T-cell (primary cell): ENCODE measurements around the gene CHMP5. TPM values are rescaled to one million over a fixed set of nuclear protein-coding genes. Genes with fewer than 3 reads are reported as not detected.

Experiments used
- ATAC-seq, 4 experiments: fragments of 200-7000 bp in 3 of 4; fragments of 150-1000 bp in 1 of 4; cut with Tn5 transposase; replicated peaks in 1 of 4; 1 replicate in 3 of 4; 2 replicates in 1 of 4; pipeline ENCODE4 v1.10.0; 2021; ENCODE audit warnings: moderate library complexity in 3 of 4, mild to moderate bottlenecking in 2 of 4, moderate number of reproducible peaks in 1 of 4
- CTCF ChIA-PET, 2 donors: fragments of 300-600 bp; sonication (Branson Sonifier 250); formaldehyde crosslinking; loops; one replicate each; lab custom pipeline; 2022; ENCODE audit warnings: antibody characterized with exemption in 2 of 2; lab: Charles Lee
- POLR2A ChIA-PET, 2 donors: fragments of 300-600 bp; sonication (Branson Sonifier 250); formaldehyde crosslinking; loops; one replicate each; lab custom pipeline; 2022; ENCODE audit warnings: antibody characterized with exemption in 2 of 2; lab: Charles Lee
- DNase-seq, 35 experiments: peaks; one replicate each; pipeline versions ENCODE4 v3.0.0 to v3.0.0-alpha.2; 2013 to 2023
- H3K27ac ChIP-seq: one replicate; pipeline ENCODE4 v1.5.1; 2013; ENCODE audit warnings: low read length
- H3K27me3 ChIP-seq, 2 experiments: replicated peaks in 1 of 2; 1 replicate in 1 of 2; 2 replicates in 1 of 2; pipeline versions ENCODE4 v1.6.1 to v1.7.0; 2013; ENCODE audit warnings: low read length in 1 of 2, mixed read lengths in 1 of 2; ENCODE audit not compliant: control insufficient read depth in 2 of 2, insufficient read depth in 2 of 2; ENCODE audit errors: extremely low read depth in 1 of 2
- H3K36me3 ChIP-seq, 2 donors: 1 replicate in 1 of 2; 2 replicates in 1 of 2; pipeline versions ENCODE4 v1.6.1 to v1.7.0; 2013; ENCODE audit warnings: low read length in 1 of 2; ENCODE audit not compliant: control insufficient read depth in 2 of 2, insufficient read depth in 1 of 2; ENCODE audit errors: extremely low read depth in 1 of 2
- H3K4me1 ChIP-seq, 2 experiments: 1 replicate in 1 of 2; 2 replicates in 1 of 2; pipeline versions ENCODE4 v1.6.1 to v1.7.0; 2013; ENCODE audit warnings: low read length in 2 of 2, mixed read lengths in 1 of 2; ENCODE audit not compliant: insufficient read depth in 2 of 2, control insufficient read depth in 1 of 2; ENCODE audit errors: extremely low read depth in 1 of 2
- H3K4me3 ChIP-seq, 2 donors: 1 replicate in 1 of 2; 2 replicates in 1 of 2; pipeline versions ENCODE4 v1.5.1 to v1.7.0; 2013; ENCODE audit warnings: mild to moderate bottlenecking in 2 of 2, low read length in 1 of 2, moderate library complexity in 1 of 2; ENCODE audit not compliant: control insufficient read depth in 1 of 2; ENCODE audit errors: extremely low read depth in 1 of 2
- H3K9me3 ChIP-seq: 2 replicates; pipeline ENCODE4 v1.7.0; 2013
- H3K27ac Mint-ChIP-seq, 2 donors: one replicate each; pipeline ENCODE4 v1.8.0; 2020 to 2021; ENCODE audit warnings: mild to moderate bottlenecking in 2 of 2, mixed read lengths in 2 of 2
- H3K27me3 Mint-ChIP-seq, 2 donors: one replicate each; pipeline ENCODE4 v1.8.0; 2021 to 2022; ENCODE audit warnings: mixed read lengths in 2 of 2
- H3K36me3 Mint-ChIP-seq: one replicate; pipeline ENCODE4 v1.8.0; 2021; ENCODE audit warnings: mixed read lengths
- H3K4me1 Mint-ChIP-seq, 3 donors: one replicate each; pipeline ENCODE4 v1.8.0; 2020 to 2022; ENCODE audit warnings: mixed read lengths in 3 of 3, mild to moderate bottlenecking in 1 of 3
- H3K4me3 Mint-ChIP-seq, 3 donors: one replicate each; pipeline ENCODE4 v1.8.0; 2020 to 2022; ENCODE audit warnings: mild to moderate bottlenecking in 3 of 3, mixed read lengths in 3 of 3, moderate library complexity in 3 of 3
- H3K9me3 Mint-ChIP-seq, 3 donors: one replicate each; pipeline ENCODE4 v1.8.0; 2020 to 2022; ENCODE audit warnings: mixed read lengths in 3 of 3
- WGBS: methylation state at CpG from one replicate; pipeline ENCODE4 v1.1.5; 2013; ENCODE audit warnings: missing lambda C conversion rate; ENCODE audit not compliant: insufficient coverage; 5-methylcytosine and 5-hydroxymethylcytosine counted together
- total RNA-seq, 35 experiments: library from RNA in 6 of 35; stranded (reverse) in 6 of 35; fragments of 120-200 nt in 1 of 35; gene quantifications; one replicate each; pipeline versions ENCODE4 v1.2.1 to v1.2.4 and lab custom pipeline; 2013 to 2026

Gene CHMP5
- total RNA-seq, 5 donors from 2014 or later (not counting 1 experiment from before 2014, with no cell fraction given): 20.5 to 32.1 (median 30.8) TPM

DNA sequence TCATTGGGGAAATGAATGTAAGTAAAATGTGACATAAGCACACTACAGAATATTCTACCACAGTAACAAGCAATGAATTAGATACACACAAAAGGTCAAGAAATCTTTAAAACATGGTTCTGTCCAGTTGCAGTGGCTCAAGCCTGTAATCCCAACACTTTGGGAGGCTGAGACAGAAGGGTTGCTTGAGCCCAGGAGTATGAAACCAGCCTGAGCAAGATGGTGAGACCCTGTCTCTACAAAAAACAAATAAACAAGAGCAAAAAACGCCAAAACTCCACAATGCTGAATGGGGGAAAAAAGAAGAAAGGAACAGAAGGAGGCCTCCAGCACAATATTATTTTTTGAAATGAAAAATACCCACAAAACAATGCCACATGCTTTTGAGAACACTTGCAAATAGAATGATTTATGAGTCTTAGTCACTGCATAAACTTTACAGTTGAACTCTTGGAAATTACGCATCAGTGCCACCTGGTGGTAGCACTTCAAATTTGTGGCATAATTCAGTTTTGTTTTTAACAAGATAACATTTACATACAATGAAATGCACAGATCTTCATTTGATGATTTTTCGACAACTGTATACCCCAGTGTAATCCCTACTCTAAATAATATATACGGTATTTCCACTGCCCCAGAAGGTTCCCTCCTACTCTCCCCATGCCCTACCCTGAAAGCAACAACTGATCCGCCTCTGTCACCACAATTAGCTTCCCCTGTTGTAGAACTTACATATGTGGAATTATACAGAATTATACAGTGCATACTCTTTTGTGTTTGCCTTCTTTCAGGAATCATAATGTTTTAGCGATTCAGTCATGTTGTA, 39.3 kb upstream of the CHMP5 start:
- Histone ChIP-seq H3K4me3 (no peak overlapping the region), H3K36me3 (no peaks in the 10 kb centered on the region), H3K27me3 (peaks cover 0 to 5% of the 10 kb centered on the region in 2 experiments), H3K9me3 (no peaks in the 10 kb centered on the region), H3K4me1 (peaks cover 4 to 16% of the 10 kb centered on the region in 2 experiments), H3K27ac (no peak overlapping the region)
- no peak overlapping the region for H3K4me3 Mint-ChIP-seq
- DNase-seq (peak; percentile 28 to 86 (median 60)), ATAC-seq (peak; percentile 50 to 70 (median 57))
- H3K9me3 Mint-ChIP-seq: no peaks in the 10 kb centered on the region
- no peaks in the 10 kb centered on the region for H3K36me3 Mint-ChIP-seq
- ChIA-PET POLR2A (interaction anchor here in 1 of 2 donors (0.6 kb wide), 1 partner anchor 148 kb away, joined by 3 read pairs; no protein-coding TSS in a partner anchor), CTCF (interaction anchor here (0.5 to 2.3 kb wide), 17 partner anchors 29 to 198 kb away, joined by 3 to 11 read pairs (median 3); partner anchors contain the start of gene B4GALT1 (in 1 of the 2))
- WGBS: no CpG with 5 or more reads among the region's 6 CpGs
- H3K27ac Mint-ChIP-seq: no peak overlapping the region
- peaks cover 0 to 3% of the 10 kb centered on the region in 2 donors for H3K27me3 Mint-ChIP-seq
- peaks cover 17 to 20% (median 18%) of the 10 kb centered on the region in 3 donors for H3K4me1 Mint-ChIP-seq

DNA sequence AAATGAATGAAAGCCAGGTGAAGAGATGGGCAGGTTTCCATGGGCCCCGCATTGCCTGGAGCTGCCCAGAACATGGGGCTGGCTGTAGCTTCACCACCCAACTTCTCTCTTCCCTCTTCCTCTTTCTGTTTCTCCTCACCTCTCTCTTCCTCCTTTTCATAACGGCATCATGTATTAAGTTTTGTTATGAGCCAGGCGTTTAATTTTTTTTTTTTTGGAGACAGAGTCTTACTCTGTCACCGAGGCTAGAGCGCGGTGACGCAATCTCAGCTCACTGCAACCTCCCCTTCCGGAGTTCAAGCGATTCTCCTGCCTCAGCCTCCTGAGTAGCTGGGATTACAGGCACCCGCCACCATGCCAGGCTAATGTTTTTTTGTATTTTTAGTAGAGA, 37.8 kb upstream of the CHMP5 start:
- H3K9me3 Mint-ChIP-seq: no peaks in the 10 kb centered on the region
- peaks cover 9 to 11% (median 11%) of the 10 kb centered on the region in 3 donors for H3K4me1 Mint-ChIP-seq
- ChIA-PET CTCF (interaction anchor here (0.7 to 2.3 kb wide), 7 partner anchors 51 to 150 kb away, joined by 3 to 11 read pairs (median 3); no protein-coding TSS in a partner anchor), POLR2A (no interaction called here)
- H3K4me3 Mint-ChIP-seq: no peak overlapping the region
- DNase-seq (peak in 1 of 35 experiments; percentile 19), ATAC-seq (no peak)
- peaks cover 0 to 3% of the 10 kb centered on the region in 2 donors for H3K27me3 Mint-ChIP-seq
- WGBS: no CpG with 5 or more reads among the region's 10 CpGs
- peaks cover 0 to 5% of the 10 kb centered on the region in 2 experiments for H3K27me3 ChIP-seq
- H3K27ac Mint-ChIP-seq: no peak overlapping the region
- no peaks in the 10 kb centered on the region for H3K36me3 Mint-ChIP-seq
- no peaks in the 10 kb centered on the region for H3K36me3 ChIP-seq
- H3K9me3 ChIP-seq: no peaks in the 10 kb centered on the region
- H3K27ac ChIP-seq: no peak overlapping the region
- H3K4me3 ChIP-seq: no peak overlapping the region
- peaks cover 0 to 5% of the 10 kb centered on the region in 2 experiments for H3K4me1 ChIP-seq

DNA sequence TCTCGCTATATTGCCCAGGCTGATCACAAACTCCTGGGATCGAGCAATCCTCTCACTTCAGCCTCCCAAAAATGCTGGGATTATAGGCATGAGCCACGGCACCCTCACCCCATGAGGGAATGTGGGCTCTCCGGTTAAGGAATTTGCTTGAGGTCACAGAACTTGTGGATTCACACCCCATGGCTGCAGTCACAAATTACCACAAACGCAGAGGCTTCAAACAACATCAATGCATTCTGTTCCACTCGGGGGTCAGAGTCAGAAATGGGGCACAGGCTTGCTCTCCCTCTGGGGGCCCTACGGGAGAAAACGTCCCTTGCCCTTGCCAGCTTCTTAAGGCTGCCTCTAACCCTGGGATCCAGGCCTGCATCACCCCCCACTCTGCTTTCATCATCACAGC, 37.1 kb upstream of the CHMP5 start:
- Histone ChIP-seq H3K9me3 (no peaks in the 10 kb centered on the region), H3K27ac (no peak overlapping the region), H3K27me3 (peaks cover 0 to 2% of the 10 kb centered on the region in 2 experiments), H3K36me3 (no peaks in the 10 kb centered on the region), H3K4me1 (peaks cover 0 to 5% of the 10 kb centered on the region in 2 experiments), H3K4me3 (no peak overlapping the region)
- Mint-ChIP-seq H3K36me3 (no peaks in the 10 kb centered on the region), H3K9me3 (no peaks in the 10 kb centered on the region), H3K4me1 (peaks cover 9 to 11% (median 11%) of the 10 kb centered on the region in 3 donors), H3K4me3 (no peak overlapping the region), H3K27ac (no peak overlapping the region), H3K27me3 (peaks cover 0 to 2% of the 10 kb centered on the region in 2 donors)
- ATAC-seq (no peak), DNase-seq (no peak)
- POLR2A ChIA-PET: interaction anchor here in 1 of 2 donors (0.5 kb wide), 1 partner anchor 177 kb away, joined by 3 read pairs; no protein-coding TSS in a partner anchor
- 74% methylated on average over 6 of the region's 8 CpGs for WGBS
- CTCF ChIA-PET: interaction anchor here (0.7 to 2.3 kb wide), 3 partner anchors 52 to 147 kb away, joined by 3 to 11 read pairs (median 3); no protein-coding TSS in a partner anchor

DNA sequence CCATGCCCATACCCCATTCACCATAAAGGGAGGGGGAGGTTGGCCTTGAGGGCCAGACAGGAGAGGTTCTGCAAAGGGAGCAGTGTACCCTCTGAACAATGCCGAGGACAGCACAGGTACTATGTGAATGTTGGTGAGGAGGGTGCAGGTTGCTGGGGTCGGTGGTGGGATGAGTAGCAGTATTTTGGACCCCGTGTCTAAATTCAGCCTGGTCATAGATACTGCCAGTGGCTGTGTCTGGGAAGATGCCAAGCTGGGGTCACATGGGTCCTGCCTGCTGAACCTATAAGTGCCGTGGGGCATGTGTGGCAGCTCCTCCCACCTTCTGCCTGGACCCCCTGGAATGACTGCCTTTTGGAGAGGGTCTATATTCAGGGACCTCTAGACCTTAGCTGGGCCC, 36.2 kb upstream of the CHMP5 start:
- ChIA-PET POLR2A (no interaction called here), CTCF (no interaction called here)
- Histone ChIP-seq H3K9me3 (no peaks in the 10 kb centered on the region), H3K27ac (no peak overlapping the region), H3K4me3 (no peak overlapping the region), H3K36me3 (no peaks in the 10 kb centered on the region), H3K4me1 (peaks cover 0 to 5% of the 10 kb centered on the region in 2 experiments), H3K27me3 (peaks cover 0 to 4% of the 10 kb centered on the region in 2 experiments)
- no peak overlapping the region for H3K4me3 Mint-ChIP-seq
- no peaks in the 10 kb centered on the region for H3K27me3 Mint-ChIP-seq
- 90% methylated on average over 3 of the region's 4 CpGs for WGBS
- peaks cover 9 to 11% (median 11%) of the 10 kb centered on the region in 3 donors for H3K4me1 Mint-ChIP-seq
- DNase-seq: no peak
- no peaks in the 10 kb centered on the region for H3K9me3 Mint-ChIP-seq
- ATAC-seq: no peak
- no peak overlapping the region for H3K27ac Mint-ChIP-seq
- no peaks in the 10 kb centered on the region for H3K36me3 Mint-ChIP-seq

DNA sequence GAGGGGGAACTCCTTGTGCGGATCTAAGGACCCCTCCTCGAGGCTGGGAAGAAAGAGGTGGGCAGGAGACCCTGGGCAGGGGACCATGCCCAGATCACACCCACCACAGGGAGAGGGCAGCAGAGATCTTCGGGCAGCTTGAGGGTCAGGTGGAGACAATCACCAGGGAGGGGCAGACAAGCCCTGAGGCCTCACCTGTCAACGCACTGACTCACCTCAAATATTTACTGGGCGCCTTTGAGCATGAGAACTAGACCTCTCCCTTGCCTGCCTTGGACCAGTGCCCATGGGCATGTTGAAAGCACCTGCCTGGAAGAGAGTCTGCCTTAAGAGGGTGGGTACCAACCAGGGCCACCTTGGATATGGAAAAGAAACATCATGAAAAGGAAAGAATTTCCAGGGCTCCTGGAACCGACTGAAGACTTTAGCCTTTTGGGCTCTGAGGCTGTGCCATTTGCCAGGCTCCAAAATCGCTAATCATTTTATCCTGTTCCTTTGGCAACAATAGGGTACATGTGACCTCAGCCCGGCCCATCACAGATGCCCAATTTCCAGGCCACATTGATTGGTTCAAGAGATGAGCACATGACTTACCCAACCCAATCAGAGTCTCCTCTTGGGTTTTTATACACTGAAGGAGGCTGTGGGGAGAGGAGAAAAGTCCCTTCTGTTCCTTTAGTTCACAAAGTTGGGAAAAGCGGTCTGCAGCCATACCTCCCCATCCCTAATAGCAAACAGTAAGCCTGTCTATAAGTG, 35.3 kb upstream of the CHMP5 start:
- ChIA-PET CTCF (no interaction called here), POLR2A (no interaction called here)
- Histone ChIP-seq H3K4me3 (no peak overlapping the region), H3K36me3 (no peaks in the 10 kb centered on the region), H3K9me3 (no peaks in the 10 kb centered on the region), H3K27me3 (peaks cover 0 to 9% of the 10 kb centered on the region in 2 experiments), H3K27ac (no peak overlapping the region), H3K4me1 (peaks cover 0 to 5% of the 10 kb centered on the region in 2 experiments)
- Mint-ChIP-seq H3K4me1 (peaks cover 9 to 12% (median 11%) of the 10 kb centered on the region in 3 donors), H3K27ac (no peak overlapping the region), H3K27me3 (no peaks in the 10 kb centered on the region), H3K36me3 (no peaks in the 10 kb centered on the region), H3K4me3 (no peak overlapping the region), H3K9me3 (no peaks in the 10 kb centered on the region)
- WGBS: 88% methylated on average over 3 of the region's 9 CpGs
- DNase-seq: no peak
- ATAC-seq: no peak
